ENCODE measurements around the gene SETD4. TPM values are rescaled to one million over a fixed set of nuclear protein-coding genes. Genes with fewer than 3 reads are reported as not detected.

Gene SETD4
- total RNA-seq, 1 donor from 2014 or later: 28.4 TPM

GRCh38 chr21:36044056-36044455, 16.3 kb downstream of the SETD4 start:
- DNase-seq (ENCODE audit: low read depth, low spot score): no peak
- H3K27me3 Mint-ChIP-seq (ENCODE audit: low read depth): no peaks in the 10 kb centered on the region
- H3K4me1 Mint-ChIP-seq: no peaks in the 10 kb centered on the region
- no peaks in the 10 kb centered on the region for H3K9me3 Mint-ChIP-seq
- TF ChIP-seq CTCF (conservative IDR thresholded peaks at IDR 0.05): no peak
- no peak overlapping the region for H3K27ac Mint-ChIP-seq (ENCODE audit: unreplicated experiment)
- H3K4me3 Mint-ChIP-seq: no peak overlapping the region
- H3K36me3 Mint-ChIP-seq (ENCODE audit: low read depth): peaks cover 10% of the 10 kb centered on the region

DNA sequence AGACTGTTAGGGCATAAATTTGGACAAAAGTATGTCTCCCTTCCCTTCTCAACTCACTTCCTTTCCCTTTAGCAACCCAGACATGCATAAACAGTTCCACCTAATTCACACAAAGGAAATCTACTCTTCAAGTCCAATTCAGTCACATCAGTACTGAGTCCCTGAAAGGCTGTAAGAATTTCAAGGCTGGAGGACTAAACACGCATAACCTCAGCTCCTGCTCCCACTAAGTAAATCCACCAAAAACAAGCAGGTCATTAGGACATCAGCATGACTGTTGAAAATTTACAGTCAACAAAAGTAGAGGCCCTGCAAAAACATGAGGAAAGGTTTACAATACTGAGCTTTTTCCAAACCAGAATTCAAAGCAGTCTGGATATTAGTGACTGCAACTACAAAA, 18.4 kb downstream of the SETD4 start:
- no peak for DNase-seq (ENCODE audit: low read depth, low spot score)
- Mint-ChIP-seq H3K4me3 (no peak overlapping the region), H3K36me3 (ENCODE audit: low read depth) (peaks cover 9% of the 10 kb centered on the region), H3K27me3 (ENCODE audit: low read depth) (no peaks in the 10 kb centered on the region), H3K9me3 (no peaks in the 10 kb centered on the region), H3K4me1 (no peaks in the 10 kb centered on the region), H3K27ac (ENCODE audit: unreplicated experiment) (no peak overlapping the region)
- no peak for TF ChIP-seq CTCF (conservative IDR thresholded peaks at IDR 0.05)

DNA sequence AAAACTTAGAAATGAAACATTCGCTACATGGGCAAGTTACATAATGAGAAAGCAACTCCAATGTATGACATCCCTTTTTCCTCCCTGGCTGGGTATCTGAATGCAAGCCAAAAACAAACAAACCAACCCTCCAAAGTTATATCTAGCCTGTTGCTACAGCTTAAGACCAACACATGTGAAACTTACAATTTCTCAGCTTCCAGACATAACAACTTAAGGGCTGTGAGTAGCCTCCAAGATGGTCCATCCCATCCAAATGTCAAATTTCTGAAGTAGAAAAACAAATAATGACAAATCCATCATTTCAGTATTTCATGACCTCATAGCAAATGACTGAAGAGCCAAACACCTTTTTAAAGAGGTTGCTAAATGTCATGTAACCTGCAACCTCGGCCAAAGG, 19.9 kb downstream of the SETD4 start:
- H3K27me3 Mint-ChIP-seq (ENCODE audit: low read depth): no peaks in the 10 kb centered on the region
- H3K9me3 Mint-ChIP-seq: no peaks in the 10 kb centered on the region
- no peak overlapping the region for H3K4me3 Mint-ChIP-seq
- DNase-seq (ENCODE audit: low read depth, low spot score): no peak
- no peaks in the 10 kb centered on the region for H3K4me1 Mint-ChIP-seq
- no peak overlapping the region for H3K27ac Mint-ChIP-seq (ENCODE audit: unreplicated experiment)
- H3K36me3 Mint-ChIP-seq (ENCODE audit: low read depth): peaks cover 18% of the 10 kb centered on the region
- TF ChIP-seq CTCF (conservative IDR thresholded peaks at IDR 0.05): no peak

DNA sequence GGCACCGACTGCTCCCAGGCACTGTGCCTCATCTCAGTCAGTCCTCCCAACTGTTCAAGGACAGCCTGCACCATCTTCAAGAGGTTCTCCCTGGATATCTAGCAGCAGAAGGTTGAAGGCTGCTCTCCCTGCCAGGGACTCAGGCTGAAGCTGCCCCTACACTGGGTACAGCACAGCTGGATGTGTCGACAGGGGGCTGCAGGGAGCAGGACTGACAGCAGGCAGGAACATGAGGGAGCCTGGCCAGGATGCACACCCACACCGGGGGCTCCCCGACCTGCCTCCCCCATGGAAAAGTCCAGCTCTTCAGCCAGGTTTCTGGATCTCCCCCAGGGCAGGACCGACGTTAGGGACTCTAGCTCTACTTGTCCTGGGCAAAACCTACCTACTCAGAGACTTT, 20.5 kb downstream of the SETD4 start:
- Mint-ChIP-seq H3K27me3 (ENCODE audit: low read depth) (no peaks in the 10 kb centered on the region), H3K4me3 (no peak overlapping the region), H3K36me3 (ENCODE audit: low read depth) (peaks cover 17% of the 10 kb centered on the region), H3K4me1 (no peaks in the 10 kb centered on the region), H3K9me3 (no peaks in the 10 kb centered on the region), H3K27ac (ENCODE audit: unreplicated experiment) (no peak overlapping the region)
- TF ChIP-seq CTCF (conservative IDR thresholded peaks at IDR 0.05): no peak
- no peak for DNase-seq (ENCODE audit: low read depth, low spot score)

GRCh38 chr21:36038701-36039497, 21.4 kb downstream of the SETD4 start:
- Mint-ChIP-seq H3K4me3 (no peak overlapping the region), H3K4me1 (no peaks in the 10 kb centered on the region), H3K36me3 (ENCODE audit: low read depth) (peaks cover 16% of the 10 kb centered on the region), H3K9me3 (no peaks in the 10 kb centered on the region), H3K27ac (ENCODE audit: unreplicated experiment) (no peak overlapping the region), H3K27me3 (ENCODE audit: low read depth) (no peaks in the 10 kb centered on the region)
- TF ChIP-seq CTCF (conservative IDR thresholded peaks at IDR 0.05): no peak
- no peak for DNase-seq (ENCODE audit: low read depth, low spot score)
